ENCODE measurements around the gene PLEKHH2.

Gene PLEKHH2

DNA sequence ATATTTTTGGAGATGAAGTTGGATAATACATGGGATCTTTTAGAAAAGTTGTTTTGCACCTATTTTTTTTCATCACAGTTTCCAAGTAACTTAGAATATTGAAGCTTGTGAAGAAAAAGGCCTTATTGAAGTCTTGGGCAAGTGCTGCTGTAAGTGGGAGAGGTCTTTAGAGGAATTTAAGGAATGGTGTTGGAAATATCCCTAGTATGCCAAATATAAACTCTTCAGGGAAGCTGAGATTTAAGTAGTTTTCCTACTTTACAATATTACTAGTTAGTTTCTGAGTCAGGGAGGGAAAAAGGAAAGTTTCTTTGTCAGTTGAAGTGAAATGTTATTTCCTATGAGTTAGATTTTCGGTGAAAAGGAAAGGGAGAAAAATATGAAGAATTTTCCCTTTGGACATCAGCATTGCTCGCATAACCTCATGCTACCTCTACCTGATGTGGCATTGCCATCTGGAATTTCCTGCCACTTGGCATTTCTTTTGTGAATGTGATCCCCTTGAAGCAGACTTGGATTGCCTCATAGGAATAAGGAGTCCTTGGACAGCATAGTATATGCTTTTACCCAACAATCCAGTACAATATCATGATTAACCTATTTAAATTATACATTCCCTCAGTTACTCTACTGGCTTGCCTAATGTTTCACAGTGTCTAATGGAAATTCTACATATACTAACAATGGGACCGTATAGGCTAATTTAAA, 12.1 kb downstream of the PLEKHH2 start:
- H3K4me3 ChIP-seq (ENCODE audit: severe bottlenecking), result no peak overlapping the region
- no peaks in the 10 kb centered on the region for H3K27me3 ChIP-seq (ENCODE audit: insufficient read depth, poor library complexity, severe bottlenecking)
- no peaks in the 10 kb centered on the region for H3K36me3 ChIP-seq (ENCODE audit: low read depth)
- TF ChIP-seq, protein P1, sequence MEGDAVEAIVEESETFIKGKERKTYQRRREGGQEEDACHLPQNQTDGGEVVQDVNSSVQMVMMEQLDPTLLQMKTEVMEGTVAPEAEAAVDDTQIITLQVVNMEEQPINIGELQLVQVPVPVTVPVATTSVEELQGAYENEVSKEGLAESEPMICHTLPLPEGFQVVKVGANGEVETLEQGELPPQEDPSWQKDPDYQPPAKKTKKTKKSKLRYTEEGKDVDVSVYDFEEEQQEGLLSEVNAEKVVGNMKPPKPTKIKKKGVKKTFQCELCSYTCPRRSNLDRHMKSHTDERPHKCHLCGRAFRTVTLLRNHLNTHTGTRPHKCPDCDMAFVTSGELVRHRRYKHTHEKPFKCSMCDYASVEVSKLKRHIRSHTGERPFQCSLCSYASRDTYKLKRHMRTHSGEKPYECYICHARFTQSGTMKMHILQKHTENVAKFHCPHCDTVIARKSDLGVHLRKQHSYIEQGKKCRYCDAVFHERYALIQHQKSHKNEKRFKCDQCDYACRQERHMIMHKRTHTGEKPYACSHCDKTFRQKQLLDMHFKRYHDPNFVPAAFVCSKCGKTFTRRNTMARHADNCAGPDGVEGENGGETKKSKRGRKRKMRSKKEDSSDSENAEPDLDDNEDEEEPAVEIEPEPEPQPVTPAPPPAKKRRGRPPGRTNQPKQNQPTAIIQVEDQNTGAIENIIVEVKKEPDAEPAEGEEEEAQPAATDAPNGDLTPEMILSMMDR (IDR thresholded peaks at IDR 0.05; ENCODE audit: poor library complexity, severe bottlenecking), result no peak
- ATAC-seq (ENCODE audit: low read depth) (no peak), DNase-seq (ENCODE audit: low spot score) (no peak)
- no peaks in the 10 kb centered on the region for H3K9me3 ChIP-seq (ENCODE audit: severe bottlenecking)
- H3K27ac ChIP-seq (ENCODE audit: poor library complexity, severe bottlenecking), result no peak overlapping the region
- H3K4me1 ChIP-seq (ENCODE audit: insufficient read depth, poor library complexity, severe bottlenecking), result no peaks in the 10 kb centered on the region

DNA sequence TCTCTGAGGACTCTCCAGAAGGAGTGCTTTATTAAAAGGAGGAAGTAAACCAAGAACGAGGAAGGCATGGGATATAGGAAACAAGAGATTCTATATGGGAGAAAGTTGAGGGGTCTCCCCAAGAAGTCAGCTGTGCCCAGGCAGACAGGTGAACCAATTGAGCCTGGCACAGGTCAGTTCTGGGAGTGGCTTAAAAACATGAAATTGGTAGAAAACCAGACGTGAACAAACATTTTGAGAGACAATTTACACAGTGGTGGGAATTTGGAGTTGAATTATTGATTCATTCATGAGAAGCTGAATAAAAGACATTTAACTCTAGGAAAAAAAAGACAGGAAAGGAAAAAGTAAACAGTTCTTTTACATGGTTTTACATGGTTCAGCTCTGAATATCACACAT, 16.4 kb downstream of the PLEKHH2 start:
- no peak for ATAC-seq (ENCODE audit: low read depth)

DNA sequence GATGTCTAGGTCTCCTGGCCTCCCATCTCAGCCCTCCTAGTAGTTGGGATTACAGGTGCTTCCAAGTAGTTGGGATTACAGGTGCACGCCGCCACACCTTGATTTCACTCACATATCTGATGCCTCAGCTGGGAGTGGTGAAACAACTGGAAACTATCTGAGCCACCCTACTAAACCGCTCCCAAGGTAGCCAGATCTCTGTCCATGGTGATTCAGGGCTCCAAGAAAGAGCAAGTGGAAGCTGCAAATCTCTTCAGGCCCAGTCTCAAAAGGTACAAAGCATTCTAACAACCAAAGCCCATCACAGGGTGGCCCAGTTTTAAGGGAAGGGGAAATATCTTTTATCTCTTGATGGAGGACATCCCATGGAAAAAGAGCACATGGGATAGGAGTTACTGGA, 20.2 kb downstream of the PLEKHH2 start:
- Histone ChIP-seq H3K4me3 (ENCODE audit: severe bottlenecking) (no peak overlapping the region), H3K36me3 (ENCODE audit: low read depth) (no peaks in the 10 kb centered on the region), H3K4me1 (ENCODE audit: insufficient read depth, poor library complexity, severe bottlenecking) (no peaks in the 10 kb centered on the region), H3K27ac (ENCODE audit: poor library complexity, severe bottlenecking) (no peak overlapping the region), H3K9me3 (ENCODE audit: severe bottlenecking) (no peaks in the 10 kb centered on the region), H3K27me3 (ENCODE audit: insufficient read depth, poor library complexity, severe bottlenecking) (no peaks in the 10 kb centered on the region)
- TF ChIP-seq, protein P1 (IDR thresholded peaks at IDR 0.05; ENCODE audit: poor library complexity, severe bottlenecking), result no peak
- DNase-seq (ENCODE audit: low spot score) (no peak), ATAC-seq (ENCODE audit: low read depth) (no peak)

More for the DNA sequence above, 16.4 kb downstream of the PLEKHH2 start:
- no peaks in the 10 kb centered on the region for H3K4me1 ChIP-seq (ENCODE audit: insufficient read depth, poor library complexity, severe bottlenecking)
- H3K9me3 ChIP-seq (ENCODE audit: severe bottlenecking), result no peaks in the 10 kb centered on the region
- DNase-seq (ENCODE audit: low spot score), result no peak
- TF ChIP-seq, protein P1 (IDR thresholded peaks at IDR 0.05; ENCODE audit: poor library complexity, severe bottlenecking), result no peak
- H3K27me3 ChIP-seq (ENCODE audit: insufficient read depth, poor library complexity, severe bottlenecking), result no peaks in the 10 kb centered on the region
- H3K36me3 ChIP-seq (ENCODE audit: low read depth), result no peaks in the 10 kb centered on the region
- H3K27ac ChIP-seq (ENCODE audit: poor library complexity, severe bottlenecking), result no peak overlapping the region
- no peak overlapping the region for H3K4me3 ChIP-seq (ENCODE audit: severe bottlenecking)

DNA sequence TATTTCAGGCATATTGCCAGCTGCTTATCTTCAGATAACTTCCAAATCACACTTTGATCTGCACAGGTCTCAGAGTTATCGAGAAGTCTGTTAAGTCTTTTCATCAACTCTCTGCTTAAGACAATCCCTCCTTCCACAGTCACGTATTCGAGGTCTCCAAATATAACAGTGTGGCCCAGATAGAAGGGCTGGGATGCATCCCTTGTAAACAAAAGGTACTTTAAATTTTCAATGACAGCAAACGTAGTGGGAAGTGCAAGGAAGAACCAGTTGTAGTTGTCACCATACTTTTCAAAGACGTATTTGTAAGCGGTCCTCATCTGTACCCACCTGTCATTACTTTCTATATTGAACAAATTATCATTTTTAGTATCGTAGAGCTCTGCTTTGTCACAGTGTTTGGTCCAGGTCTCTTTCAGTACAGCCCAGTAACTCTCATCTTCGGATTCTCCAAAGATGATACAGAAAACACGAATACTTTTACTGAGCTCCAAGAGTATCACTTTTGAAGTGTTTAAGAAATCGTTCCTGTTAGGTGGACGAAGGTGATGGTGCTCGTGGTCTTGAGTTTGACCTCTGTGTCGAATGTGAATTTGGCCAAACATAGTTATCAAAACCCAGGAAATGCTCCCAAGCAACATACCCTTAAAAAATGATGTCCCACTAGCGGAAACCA, 38.7 kb downstream of the PLEKHH2 start:
- no peak for DNase-seq (ENCODE audit: low spot score)
- Histone ChIP-seq H3K4me1 (ENCODE audit: insufficient read depth, poor library complexity, severe bottlenecking) (no peaks in the 10 kb centered on the region), H3K9me3 (ENCODE audit: severe bottlenecking) (no peaks in the 10 kb centered on the region), H3K4me3 (ENCODE audit: severe bottlenecking) (peak overlapping the region; percentile 29), H3K27ac (ENCODE audit: poor library complexity, severe bottlenecking) (no peak overlapping the region), H3K27me3 (ENCODE audit: insufficient read depth, poor library complexity, severe bottlenecking) (no peaks in the 10 kb centered on the region), H3K36me3 (ENCODE audit: low read depth) (no peaks in the 10 kb centered on the region)
- TF ChIP-seq, protein P1 (IDR thresholded peaks at IDR 0.05; ENCODE audit: poor library complexity, severe bottlenecking), result no peak
- no peak for ATAC-seq (ENCODE audit: low read depth)
